HG03103 (cell line): Measurements from ENCODE around the gene PDIA6.

Experiments
- ATAC-seq: cut with Tn5 transposase; IDR thresholded peaks from one replicate; pipeline ENCODE4 v1.9.1; 2021; ENCODE audit warnings: low read depth; ENCODE audit not compliant: unreplicated experiment

The PDIA6 gene

GRCh38 chr2:10733566-10733925 is 79.0 kb downstream of the PDIA6 start:
- no peak for ATAC-seq
